DND-41 (cell line): ENCODE data around the gene AVPI1.
"Not testable (repeated sequence)": the region's sequence is repeated elsewhere in the genome, so short reads cannot be mapped to it uniquely, and the experiment has no call there.

ENCODE experiments used
- ATAC-seq: fragments of 200-7000 bp; cut with Tn5 transposase; 3 replicates; pipeline ENCODE4 v1.9.1; 2021; ENCODE audit warnings: low read depth; ENCODE audit not compliant: insufficient read depth
- DNase-seq: peaks from one replicate; pipeline ENCODE4 v3.0.0-alpha.2; 2020
- H2AFZ ChIP-seq: 2 replicates; pipeline ENCODE4 v1.6.0; 2012; ENCODE audit warnings: low read depth, low read length
- H3K27ac ChIP-seq: 2 replicates; pipeline ENCODE4 v1.5.1; 2012; ENCODE audit warnings: low read length, inconsistent platforms
- H3K27me3 ChIP-seq: fragments of 200-600 bp; sonication (generic); 2 replicates; pipeline ENCODE4 v1.6.0; 2012; ENCODE audit warnings: low read length, mild to moderate bottlenecking, inconsistent platforms; ENCODE audit not compliant: insufficient read depth, poor library complexity
- H3K36me3 ChIP-seq: 2 replicates; pipeline ENCODE4 v1.5.1; 2012; ENCODE audit warnings: low read length, inconsistent platforms; ENCODE audit not compliant: insufficient read depth
- H3K4me1 ChIP-seq: 2 replicates; pipeline ENCODE4 v1.5.1; 2012; ENCODE audit warnings: mild to moderate bottlenecking, low read length; ENCODE audit not compliant: insufficient read depth
- H3K4me2 ChIP-seq: 2 replicates; pipeline ENCODE4 v1.6.0; 2012; ENCODE audit warnings: mild to moderate bottlenecking, moderate library complexity, low read length, inconsistent platforms; ENCODE audit not compliant: insufficient read depth
- H3K4me3 ChIP-seq, 2 experiments: fragments of 200-600 bp in 1 of 2; shearing (Covaris generic) in 1 of 2; 2 replicates each; pipeline ENCODE4 v1.5.1; 2012 to 2016; ENCODE audit warnings: inconsistent platforms in 2 of 2, low read length in 2 of 2, mild to moderate bottlenecking in 2 of 2, low read depth in 1 of 2, moderate library complexity in 1 of 2
- H3K79me2 ChIP-seq: 2 replicates; pipeline ENCODE4 v1.6.0; 2012; ENCODE audit warnings: low read length, inconsistent platforms; ENCODE audit not compliant: insufficient read depth
- H3K9ac ChIP-seq: 2 replicates; pipeline ENCODE4 v1.6.0; 2012; ENCODE audit warnings: low read depth, mild to moderate bottlenecking, inconsistent platforms, low read length, moderate library complexity
- H3K9me3 ChIP-seq: 2 replicates; pipeline ENCODE4 v1.5.1; 2012; ENCODE audit warnings: low read length, moderate library complexity, mild to moderate bottlenecking, inconsistent platforms; ENCODE audit not compliant: insufficient read depth, severe bottlenecking
- H4K20me1 ChIP-seq: 2 replicates; pipeline ENCODE4 v1.6.0; 2012; ENCODE audit warnings: low read length; ENCODE audit not compliant: insufficient read depth
- EZH2 ChIP-seq: IDR thresholded peaks from 3 replicates; pipeline ENCODE4 v1.6.1; 2012; ENCODE audit warnings: borderline replicate concordance, low read depth, mild to moderate bottlenecking, moderate library complexity, low read length, inconsistent platforms; ENCODE audit not compliant: severe bottlenecking
- TF ChIP-seq, protein P1 (sequence below): IDR thresholded peaks from 2 replicates; pipeline ENCODE4 v1.5.1; 2012; ENCODE audit warnings: borderline replicate concordance, low read length, moderate library complexity, mild to moderate bottlenecking; ENCODE audit not compliant: poor library complexity, severe bottlenecking; ENCODE audit errors: extremely low read depth

Gene AVPI1

DNA sequence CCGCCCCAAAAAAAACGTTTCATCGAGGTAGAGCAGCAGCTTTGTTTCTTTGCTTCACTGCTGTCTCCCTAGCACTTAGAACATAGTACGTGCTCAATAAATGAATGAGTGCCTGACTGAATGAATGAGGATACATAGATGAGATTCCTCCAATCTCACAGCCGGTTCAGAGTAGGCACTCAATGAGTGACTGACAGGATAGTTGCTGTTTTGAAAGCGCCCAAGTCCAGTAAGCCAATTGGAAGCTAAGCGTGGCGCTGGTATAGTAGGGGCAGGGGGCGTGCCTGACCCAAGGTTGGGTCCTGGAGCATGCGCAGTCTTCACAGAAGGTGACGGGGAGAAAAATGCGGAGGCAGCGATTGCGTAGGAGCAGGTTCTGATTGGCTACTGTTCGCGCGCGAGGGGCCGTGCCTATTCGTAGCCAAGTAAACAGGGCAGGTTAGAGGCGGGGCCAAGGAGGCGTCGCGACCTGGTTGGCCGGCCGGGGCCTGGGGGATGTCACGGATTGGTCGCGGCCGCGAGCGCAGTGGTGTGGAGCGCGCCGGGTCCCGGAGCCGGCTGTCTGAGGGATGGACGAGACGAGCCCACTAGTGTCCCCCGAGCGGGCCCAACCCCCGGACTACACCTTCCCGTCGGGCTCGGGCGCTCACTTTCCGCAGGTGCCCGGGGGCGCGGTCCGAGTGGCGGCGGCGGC lies 46.7 kb downstream of the AVPI1 start, which contains the start of gene PI4K2A:
Gene PI4K2A (plus strand): TSS at position 498 of the 694 bp plus-strand sequence. CDS start 72 bp downstream, at position 570.
- Histone ChIP-seq H3K4me1 (peaks cover 25% of the 10 kb centered on the region), H3K9ac (peak within 1 kb of the TSS; percentile 78), H3K36me3 (peaks cover 21% of the 10 kb centered on the region), H4K20me1 (peaks cover 5% of the 10 kb centered on the region; the same call in 1 of the 2 replicates), H3K27me3 (no peaks in the 10 kb centered on the region), H3K9me3 (no peaks in the 10 kb centered on the region), H3K27ac (peak within 1 kb of the TSS; percentile 59), H3K4me2 (peak within 1 kb of the TSS; percentile 85), H3K79me2 (peaks cover 35% of the 10 kb centered on the region), H2AFZ (peak within 1 kb of the TSS; percentile 82), H3K4me3 (peak within 1 kb of the TSS; percentile 68 to 76)
- TF ChIP-seq, protein P1, sequence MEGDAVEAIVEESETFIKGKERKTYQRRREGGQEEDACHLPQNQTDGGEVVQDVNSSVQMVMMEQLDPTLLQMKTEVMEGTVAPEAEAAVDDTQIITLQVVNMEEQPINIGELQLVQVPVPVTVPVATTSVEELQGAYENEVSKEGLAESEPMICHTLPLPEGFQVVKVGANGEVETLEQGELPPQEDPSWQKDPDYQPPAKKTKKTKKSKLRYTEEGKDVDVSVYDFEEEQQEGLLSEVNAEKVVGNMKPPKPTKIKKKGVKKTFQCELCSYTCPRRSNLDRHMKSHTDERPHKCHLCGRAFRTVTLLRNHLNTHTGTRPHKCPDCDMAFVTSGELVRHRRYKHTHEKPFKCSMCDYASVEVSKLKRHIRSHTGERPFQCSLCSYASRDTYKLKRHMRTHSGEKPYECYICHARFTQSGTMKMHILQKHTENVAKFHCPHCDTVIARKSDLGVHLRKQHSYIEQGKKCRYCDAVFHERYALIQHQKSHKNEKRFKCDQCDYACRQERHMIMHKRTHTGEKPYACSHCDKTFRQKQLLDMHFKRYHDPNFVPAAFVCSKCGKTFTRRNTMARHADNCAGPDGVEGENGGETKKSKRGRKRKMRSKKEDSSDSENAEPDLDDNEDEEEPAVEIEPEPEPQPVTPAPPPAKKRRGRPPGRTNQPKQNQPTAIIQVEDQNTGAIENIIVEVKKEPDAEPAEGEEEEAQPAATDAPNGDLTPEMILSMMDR: no peak
- no peak for TF ChIP-seq EZH2
- peak; percentile 99 for DNase-seq
- peak; percentile 98 for ATAC-seq

DNA sequence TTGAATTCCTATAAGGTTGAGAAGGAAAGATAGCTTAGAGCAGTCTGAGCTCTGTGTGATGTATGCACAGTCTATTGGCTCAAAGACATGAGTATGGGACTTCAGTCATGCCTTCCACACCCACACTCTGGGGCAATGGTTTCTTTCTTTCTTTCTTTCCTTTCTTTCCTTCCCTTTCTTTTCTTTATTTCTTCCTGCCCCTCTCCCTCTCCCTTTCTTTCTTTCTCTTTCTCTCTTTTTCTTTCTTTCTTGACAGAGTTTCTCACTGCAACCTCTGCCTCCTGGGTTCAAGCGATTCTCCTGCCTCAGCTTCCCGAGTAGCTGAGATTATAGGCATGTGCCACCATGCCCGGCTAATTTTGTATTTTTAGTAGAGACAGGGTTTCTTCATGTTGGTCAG lies 48.0 kb downstream of the AVPI1 start:
- H3K27me3 ChIP-seq, DNase-seq, H3K9ac ChIP-seq, H2AFZ ChIP-seq, ATAC-seq, H3K9me3 ChIP-seq, H3K4me2 ChIP-seq, H3K27ac ChIP-seq, H4K20me1 ChIP-seq, H3K4me3 ChIP-seq: not testable (repeated sequence)
- peaks cover 10% of the 10 kb centered on the region for H3K36me3 ChIP-seq
- peaks cover 30% of the 10 kb centered on the region for H3K79me2 ChIP-seq
- peaks cover 25% of the 10 kb centered on the region for H3K4me1 ChIP-seq

DNA sequence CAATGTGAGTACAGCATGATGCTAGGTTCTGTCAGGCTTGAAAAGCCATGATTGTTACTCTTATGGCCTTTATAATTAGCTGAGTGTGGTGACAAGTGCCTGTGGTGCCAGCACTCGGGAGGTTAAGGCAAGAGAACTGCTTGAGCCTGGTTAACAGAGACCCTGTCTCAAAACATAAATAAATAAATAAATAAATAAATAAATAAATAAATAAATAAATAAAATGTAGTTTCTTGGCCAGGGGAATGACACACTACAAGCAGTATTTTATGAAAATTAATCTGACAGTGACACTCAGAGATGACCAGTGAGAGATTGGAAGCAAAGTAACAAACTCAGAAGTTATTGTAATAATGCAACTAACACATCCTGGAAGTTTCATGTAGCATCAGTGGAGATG lies 51.5 kb downstream of the AVPI1 start:
- Histone ChIP-seq H3K36me3 (no peaks in the 10 kb centered on the region), H3K79me2 (no peaks in the 10 kb centered on the region), H4K20me1 (no peaks in the 10 kb centered on the region), H3K4me2 (no peak overlapping the region), H3K4me1 (peaks cover 7% of the 10 kb centered on the region), H3K27ac (no peak overlapping the region), H3K4me3 (no peak overlapping the region), H3K9ac (no peak overlapping the region), H3K27me3 (no peaks in the 10 kb centered on the region), H3K9me3 (no peaks in the 10 kb centered on the region), H2AFZ (no peak overlapping the region)
- no peak for DNase-seq
- no peak for ATAC-seq
- TF ChIP-seq, protein P1: no peak
- no peak for TF ChIP-seq EZH2

DNA sequence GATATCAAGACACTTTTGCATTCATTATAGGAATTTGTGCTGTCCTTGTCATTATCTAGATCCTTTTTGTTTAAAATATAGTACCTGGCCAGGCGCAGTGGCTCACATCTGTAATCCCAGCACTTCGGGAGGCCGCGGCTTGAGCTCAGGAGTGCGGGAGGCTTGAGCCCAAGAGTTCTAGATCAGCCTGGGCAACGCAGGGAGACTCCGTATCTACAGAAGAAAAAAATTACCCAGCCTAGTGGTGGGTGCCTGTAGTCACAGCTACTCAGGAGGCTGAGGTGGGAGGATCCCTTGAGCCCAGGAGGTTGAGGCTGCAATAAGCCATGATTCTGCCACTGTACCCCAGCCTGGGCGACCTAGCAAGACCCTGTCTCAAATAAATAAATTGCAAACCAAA lies 53.1 kb downstream of the AVPI1 start:
- no peak overlapping the region for H3K4me2 ChIP-seq
- TF ChIP-seq, protein P1: no peak
- no peak for TF ChIP-seq EZH2
- no peaks in the 10 kb centered on the region for H3K27me3 ChIP-seq
- no peaks in the 10 kb centered on the region for H3K9me3 ChIP-seq
- H3K9ac ChIP-seq: no peak overlapping the region
- no peak for ATAC-seq
- no peaks in the 10 kb centered on the region for H3K4me1 ChIP-seq
- no peaks in the 10 kb centered on the region for H3K36me3 ChIP-seq
- no peak overlapping the region for H2AFZ ChIP-seq
- no peaks in the 10 kb centered on the region for H4K20me1 ChIP-seq
- no peaks in the 10 kb centered on the region for H3K79me2 ChIP-seq
- no peak overlapping the region for H3K27ac ChIP-seq
- DNase-seq: no peak
- no peak overlapping the region for H3K4me3 ChIP-seq
